ENCODE measurements around the gene BSN.

DNA sequence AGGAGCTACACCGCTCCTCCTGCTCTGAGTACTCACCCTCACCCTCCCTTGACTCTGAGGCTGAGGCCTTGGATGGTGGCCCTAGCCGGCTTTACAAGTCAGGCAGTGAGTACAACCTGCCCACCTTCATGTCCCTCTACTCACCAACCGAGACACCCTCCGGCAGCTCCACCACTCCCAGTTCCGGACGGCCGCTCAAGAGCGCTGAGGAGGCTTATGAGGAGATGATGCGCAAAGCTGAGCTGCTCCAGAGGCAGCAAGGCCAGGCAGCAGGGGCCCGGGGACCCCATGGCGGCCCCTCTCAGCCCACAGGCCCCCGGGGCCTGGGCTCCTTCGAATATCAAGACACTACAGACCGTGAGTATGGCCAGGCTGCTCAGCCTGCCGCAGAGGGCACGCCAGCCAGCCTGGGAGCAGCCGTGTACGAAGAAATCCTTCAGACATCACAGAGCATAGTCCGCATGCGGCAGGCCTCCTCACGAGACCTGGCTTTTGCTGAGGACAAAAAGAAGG, 98.7 kb downstream of the BSN start:
- TF ChIP-seq CTCF (IDR thresholded peaks at IDR 0.05; ENCODE audit: low read length), result no peak
- no peak for TF ChIP-seq EZH2 (IDR thresholded peaks at IDR 0.05; ENCODE audit: borderline replicate concordance, low read length)

Measured in OCI-LY1 (cell line).